Muscle of back (tissue), 11 donors: ENCODE data around the gene TMEM14C. TPM values are rescaled to one million over a fixed set of nuclear protein-coding genes. Genes with fewer than 3 reads are reported as not detected.
"Not testable (repeated sequence)": the region's sequence is repeated elsewhere in the genome, so short reads cannot be mapped to it uniquely, and the experiment has no call there.

ENCODE experiments used
- DNase-seq, 3 donors: peaks; one replicate each; pipeline versions ENCODE4 v3.0.0 to v3.0.0-alpha.2; 2013
- polyA plus RNA-seq, 10 donors: library from polyadenylated mRNA; unstranded; fragments of 120-200 nt; gene quantifications; one replicate each; pipeline ENCODE4 v1.2.1, GENCODE V29; 2013; ENCODE audit not compliant: insufficient read length in 10 of 10

Gene TMEM14C
- polyA plus RNA-seq, 10 donors, result 99.6 to 119 (median 106) TPM

DNA sequence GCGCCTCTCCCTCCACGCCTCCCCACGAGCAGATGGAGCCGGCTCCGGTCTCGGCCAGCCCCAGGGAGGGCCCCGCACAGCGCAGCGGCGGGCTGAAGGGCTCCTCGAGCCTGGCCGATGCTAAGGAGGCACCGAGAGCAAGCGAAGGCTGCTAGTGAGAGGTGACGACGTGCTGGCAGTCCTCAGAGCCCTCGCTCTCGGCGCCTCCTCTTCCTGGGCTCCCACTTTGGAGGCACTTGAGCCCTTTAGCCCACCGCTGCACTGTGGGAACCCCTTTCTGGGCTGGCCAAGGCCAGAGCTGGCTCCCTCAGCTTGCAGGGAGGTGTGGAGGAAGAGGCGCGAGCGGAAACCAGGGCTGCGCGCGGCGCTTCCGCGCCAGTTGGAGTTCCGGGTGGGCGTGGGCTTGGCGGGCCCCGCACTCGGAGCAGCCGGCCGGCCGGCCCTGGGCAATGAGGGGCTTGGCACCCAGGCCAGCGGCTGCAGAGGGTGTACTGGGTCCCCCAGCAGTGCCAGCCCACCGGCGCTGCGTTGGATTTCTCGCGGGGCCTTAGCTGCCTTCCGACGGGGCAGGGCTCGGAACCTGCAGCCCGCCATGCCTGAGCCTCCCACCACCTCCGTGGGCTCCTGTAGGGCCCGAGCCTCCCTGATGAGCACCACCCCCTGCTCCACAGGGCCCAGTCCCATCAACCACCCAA lies 2.5 kb upstream of the TMEM14C start:
- peak; percentile 33 to 82 (median 49) for DNase-seq

DNA sequence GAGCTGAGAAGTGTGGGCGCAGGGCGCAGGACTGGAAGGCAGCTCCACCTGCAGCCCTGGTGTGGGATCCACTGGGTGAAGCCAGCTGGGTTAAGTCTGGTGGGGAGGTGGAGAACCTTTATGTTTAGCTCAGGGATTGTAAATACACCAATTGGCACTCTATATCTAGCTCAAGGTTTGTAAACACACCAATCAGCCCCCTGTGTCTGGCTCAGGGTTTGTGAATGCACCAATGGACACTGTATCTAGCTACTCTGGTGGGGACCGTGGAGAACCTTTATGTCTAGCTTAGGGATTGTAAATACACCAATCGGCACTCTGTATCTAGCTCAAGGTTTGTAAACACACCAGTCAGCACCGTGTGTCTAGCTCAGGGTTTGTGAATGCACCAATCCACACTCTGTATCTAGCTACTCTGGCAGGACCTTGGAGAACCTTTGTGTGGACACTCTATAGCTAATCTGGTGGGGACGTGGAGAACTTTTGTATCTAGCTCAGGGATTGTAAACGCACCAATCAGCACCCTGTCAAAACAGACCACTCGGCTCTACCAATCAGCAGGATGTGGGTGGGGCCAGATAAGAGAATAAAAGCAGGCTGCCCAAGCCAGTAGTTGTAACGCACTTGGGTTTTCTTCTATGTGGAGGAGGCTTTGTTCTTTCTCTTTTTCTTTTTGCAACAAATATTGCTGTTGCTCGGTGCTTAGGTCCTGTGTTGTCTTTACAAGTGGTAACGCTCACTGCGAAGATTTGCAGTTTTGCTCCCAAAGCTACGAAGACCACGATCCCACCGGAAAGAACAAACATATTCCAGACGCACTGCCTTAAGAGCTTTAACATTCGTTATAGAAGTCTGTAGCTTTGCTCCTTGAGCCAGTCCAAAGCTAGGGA lies 1.7 kb upstream of the TMEM14C start:
- DNase-seq, result not testable (repeated sequence)

DNA sequence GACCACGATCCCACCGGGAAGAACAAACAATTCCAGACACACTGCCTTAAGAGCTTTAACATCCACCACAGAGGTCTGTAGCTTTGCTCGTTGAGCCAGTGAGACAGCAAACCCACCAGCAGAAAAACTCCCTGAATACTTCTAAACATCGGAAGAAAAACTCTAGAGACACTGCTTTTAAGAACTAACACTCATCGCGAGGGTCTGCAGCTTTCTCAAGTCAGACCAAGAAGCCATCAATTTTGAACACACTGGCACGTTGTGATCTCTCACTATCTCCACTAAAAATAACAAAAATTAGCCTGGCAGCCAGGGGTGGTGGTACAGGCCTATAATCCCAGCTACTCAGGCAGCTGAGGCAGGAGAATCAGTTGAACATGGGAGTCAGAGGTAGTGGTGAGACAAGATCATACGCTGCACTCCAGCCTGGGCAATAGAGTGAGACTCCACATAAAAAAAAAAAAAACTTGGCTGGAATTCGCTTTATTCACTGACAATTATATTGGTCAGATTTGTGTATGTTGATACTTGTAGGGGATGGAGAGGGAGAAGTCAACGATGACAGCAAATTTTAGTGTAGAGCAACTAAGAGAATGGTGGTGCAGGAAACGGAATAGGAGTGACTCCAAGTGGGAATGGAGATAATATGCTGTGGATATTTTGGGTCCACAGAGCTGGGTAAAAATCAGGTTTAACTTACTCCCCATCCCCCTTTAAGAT lies 860 bp upstream of the TMEM14C start:
- DNase-seq, result no peak

DNA sequence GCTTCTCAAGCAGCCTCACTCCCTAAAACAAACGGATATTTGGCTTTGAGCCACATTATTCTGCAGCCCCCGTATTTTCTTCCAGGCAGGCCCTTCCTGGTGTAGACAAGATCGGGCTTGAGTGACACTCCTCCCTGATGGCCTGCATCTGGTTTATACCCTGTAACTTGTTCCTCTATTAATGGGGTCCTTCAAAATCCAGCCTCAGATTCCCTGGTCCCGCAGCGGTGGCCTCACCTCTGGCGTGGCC lies 375 bp upstream of the TMEM14C start:
- no peak for DNase-seq

DNA sequence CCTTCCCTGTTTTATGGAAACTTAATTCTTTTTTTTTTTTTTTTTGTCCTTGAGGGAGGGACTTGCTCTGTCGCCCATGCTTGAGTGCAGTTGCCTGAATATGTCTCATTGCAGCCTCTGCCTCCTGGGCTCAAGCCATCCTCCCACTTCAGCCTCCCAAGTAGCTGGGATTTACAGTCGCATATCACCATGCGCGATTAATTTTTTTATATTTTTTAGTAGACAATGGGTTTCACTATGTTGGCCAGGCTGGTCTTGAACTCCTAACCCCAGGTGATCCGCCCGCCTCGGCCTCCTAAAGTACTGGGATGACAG lies 654 bp downstream of the TMEM14C start:
- DNase-seq, result no peak

DNA sequence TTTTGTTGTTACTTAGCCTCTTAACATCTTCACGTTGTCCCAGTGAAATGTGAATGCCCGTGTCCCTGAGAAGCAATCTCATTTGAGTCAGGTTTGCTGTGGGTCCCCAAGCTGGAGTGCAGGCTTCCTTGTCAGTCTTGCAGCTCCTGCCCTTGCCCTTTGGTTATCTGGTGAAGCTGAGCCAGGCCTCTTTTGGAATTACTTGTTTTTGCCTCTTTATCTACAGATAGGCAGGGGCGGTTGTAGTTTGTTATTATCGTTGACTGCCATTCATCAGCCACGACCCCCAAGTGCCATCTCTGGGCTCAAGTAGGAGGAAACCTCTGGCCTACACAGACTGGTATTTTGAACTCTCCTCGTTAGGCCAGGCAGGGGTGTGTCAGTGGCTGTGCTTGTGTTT lies 2.2 kb downstream of the TMEM14C start:
- no peak for DNase-seq

DNA sequence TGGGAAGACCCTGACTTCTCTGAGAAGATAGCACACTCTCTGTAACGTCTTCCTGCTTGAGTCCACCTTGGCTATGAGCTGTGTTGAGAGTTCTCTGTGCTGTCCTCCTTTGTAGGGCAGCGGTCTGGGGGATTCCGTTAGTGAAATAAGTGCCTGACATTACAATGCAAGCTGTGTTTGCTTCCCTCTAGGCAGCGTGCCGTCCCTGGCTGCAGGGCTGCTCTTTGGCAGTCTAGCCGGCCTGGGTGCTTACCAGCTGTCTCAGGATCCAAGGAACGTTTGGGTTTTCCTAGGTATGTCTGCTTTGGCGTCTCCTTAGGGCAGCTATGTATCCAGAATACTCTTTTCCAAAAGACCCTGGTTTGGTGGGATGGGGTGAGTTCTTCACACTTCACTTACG lies 2.8 kb downstream of the TMEM14C start:
- no peak for DNase-seq

DNA sequence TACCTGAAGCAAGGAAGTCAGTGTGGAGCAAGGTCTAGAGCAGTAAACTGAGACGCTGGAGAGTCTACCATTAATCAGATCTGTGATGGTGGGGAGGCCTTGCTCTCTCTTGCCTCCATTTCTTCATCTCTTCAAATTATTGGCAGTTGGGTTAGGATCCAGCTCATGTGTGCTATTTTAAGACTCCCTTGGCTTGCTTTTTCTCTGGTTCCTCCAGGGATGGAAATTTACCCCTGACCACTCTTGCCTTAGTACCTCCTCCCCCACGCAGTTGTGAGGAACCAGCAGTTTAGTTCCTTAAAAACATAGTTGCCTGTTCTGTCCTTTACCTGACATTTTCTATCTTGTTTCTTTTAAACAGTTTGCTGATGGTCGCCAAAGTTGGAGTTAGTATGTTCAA lies 7.4 kb downstream of the TMEM14C start:
- DNase-seq, result no peak

DNA sequence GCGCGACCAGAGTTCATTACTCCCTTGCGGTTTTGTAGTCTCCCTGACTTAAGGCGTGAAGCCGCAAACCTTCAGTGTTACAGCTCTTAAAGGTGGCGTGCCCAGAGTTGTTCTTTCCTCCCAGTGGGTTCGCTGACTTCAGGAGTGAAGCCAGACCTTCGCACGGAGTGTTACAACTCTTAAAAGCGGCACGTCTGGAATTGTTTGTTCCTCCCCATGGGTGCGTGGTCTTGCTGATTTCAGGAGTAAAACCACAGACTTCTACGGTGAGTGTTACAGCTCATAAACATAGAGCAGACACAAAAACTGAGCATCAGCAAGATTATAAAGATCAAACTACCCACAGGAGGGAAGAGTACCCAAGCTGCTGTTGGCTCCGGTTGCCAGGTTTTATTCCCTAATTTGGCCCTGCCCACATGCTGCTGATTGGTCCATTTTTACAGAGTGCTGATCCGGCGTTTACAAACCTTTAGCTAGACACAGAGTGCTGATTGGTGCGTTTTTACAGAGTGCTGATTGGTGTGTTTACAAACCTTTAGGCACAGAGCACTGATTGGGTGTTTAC lies 10.4 kb downstream of the TMEM14C start:
- DNase-seq, result no peak

DNA sequence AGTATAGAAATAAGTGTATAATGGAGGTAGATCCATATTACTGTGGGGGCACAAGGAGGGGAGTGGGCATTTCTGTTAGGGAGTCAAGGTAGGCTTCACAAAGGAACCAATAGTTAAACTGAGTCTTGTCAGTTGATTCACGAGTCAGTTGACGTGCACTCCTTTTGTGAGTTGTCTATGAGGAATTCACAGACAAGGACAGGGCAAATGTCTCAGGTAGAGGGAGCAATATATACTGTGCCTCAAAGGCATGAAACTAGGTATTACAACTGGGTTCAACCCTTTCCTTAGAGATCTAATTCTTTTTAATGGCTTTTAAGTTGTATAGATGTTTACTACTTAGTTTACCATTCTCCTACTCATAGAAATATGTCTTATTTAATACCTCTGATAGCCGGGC lies 11.0 kb downstream of the TMEM14C start:
- no peak for DNase-seq

DNA sequence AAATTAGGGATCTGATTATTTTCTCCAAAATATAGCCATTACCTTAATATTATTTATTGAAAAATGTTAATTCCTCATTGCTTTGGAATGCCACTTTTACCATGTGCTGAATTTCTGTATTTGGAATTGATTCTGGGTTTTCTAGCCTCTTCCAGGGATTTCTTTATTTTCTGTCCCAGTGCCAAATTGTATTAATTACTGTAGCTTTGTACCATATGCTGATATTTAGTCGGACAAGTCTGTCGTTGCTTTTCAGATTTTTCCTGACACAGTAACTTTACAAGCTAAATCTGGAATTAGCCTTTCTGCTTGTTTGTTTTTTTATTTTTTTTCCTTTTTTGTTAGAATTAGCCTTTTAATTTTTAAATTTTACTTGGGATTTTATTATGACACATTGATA lies 13.9 kb downstream of the TMEM14C start:
- no peak for DNase-seq

DNA sequence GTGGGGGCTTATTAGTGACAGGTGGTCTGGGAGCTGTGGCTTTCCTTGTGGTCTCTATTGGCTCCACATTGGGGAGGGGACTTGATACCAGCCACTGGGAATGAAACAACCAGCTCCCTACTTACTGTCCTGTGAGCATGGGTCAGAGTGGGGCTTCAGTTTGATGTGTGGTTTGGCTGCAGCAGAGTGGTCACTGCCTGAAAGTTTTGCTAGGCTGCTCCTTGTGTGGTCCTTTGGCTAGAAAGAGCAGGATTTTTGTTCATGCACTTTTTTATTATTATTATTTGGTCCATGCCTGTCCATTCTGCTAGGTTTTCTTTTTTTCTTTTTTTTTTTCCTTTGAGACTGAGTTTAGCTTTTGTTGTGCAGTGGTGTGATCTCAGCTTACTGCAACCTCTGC lies 17.2 kb downstream of the TMEM14C start:
- DNase-seq, result no peak

DNA sequence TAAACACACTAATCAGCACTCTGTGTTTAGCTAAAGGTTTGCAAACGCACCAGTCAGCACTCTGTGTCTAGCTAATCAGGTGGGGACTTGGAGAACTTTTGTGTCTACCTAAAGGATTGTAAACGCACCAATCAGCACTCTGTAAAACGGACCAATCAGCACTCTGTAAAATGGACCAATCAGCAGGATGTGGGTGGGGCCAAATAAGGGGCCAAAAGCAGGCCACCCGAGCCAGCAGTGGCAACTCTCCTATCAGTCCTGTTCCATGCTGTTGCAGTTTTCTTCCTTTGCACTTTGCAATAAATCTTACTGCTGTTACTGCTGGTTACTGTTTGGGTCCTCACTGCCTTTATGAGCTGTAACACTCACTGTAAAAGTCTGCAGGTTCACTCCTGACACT lies 18.8 kb downstream of the TMEM14C start:
- not testable (repeated sequence) for DNase-seq

DNA sequence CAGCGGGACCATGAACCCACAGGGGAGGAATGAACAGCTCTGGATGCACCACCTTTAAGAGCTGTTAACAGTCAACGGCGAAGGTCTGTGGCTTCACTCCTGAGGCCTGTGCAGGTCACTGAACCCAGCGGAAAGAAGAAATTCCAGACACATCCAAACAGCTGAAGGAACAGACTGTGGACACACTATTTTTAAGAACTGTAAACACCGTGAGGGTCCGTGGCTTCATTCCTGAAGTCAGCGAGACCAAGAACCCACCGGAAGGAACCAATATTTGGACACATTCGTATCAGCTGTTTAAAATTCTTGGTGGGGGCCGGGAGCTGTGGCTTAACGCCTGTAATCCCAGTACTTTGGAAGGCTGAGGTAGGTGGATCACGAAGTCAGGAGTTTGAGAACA lies 19.4 kb downstream of the TMEM14C start:
- no peak for DNase-seq

DNA sequence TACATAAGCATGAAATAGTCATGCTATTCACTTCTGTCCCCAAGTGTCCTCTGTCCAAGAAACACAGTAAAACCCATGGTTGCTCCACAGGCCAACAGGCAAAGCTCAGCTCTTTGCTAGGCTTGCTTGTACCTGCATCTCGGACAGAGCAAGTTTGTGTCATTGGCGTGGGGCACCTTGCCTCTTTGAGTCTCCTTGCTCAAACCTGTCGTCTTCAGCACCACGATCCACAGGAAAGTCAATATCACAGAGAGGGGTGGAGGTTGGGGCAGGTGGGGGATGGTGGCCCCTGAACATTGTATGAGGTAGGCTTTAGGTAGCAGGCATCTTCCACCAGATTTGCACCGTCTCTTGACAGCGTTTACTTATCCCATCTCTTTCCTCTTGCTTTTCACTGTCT lies 20.6 kb downstream of the TMEM14C start:
- DNase-seq, result no peak

DNA sequence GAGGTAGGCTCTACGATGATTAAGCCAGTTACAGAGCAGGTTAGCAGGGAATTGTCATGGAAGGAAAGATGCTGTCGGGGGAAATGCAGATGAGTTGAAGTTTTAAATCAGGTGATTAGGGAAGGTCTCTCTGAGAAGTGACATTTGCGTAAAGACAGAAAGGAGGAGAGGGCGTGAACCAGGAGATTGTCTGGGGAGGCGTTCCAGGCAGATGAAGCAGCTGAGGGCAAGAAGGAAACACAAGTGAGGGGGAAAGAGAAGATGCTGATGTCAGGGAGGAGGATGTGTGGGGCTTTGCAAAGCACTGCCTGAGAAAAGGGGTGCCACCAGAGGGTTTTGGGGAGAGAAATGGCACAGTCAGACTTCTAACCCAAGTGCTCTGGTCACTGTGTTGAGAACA lies 22.2 kb downstream of the TMEM14C start:
- no peak for DNase-seq

DNA sequence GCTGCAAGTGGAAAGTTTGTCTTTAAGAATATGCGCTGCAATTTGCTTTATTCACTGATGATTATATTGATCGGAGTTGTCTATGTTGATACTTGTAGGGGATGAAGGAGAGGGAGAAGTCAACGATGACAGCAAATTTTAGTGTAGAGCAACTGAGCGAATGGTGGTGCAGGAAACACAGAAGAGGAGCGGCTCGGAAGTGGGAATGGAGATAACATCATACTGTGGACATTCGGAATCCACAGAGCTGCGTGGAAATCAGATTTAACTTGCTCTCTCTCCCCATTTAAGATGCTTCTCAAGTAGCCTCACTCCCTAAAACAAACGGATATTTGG lies 24.0 kb downstream of the TMEM14C start:
- DNase-seq, result no peak

DNA sequence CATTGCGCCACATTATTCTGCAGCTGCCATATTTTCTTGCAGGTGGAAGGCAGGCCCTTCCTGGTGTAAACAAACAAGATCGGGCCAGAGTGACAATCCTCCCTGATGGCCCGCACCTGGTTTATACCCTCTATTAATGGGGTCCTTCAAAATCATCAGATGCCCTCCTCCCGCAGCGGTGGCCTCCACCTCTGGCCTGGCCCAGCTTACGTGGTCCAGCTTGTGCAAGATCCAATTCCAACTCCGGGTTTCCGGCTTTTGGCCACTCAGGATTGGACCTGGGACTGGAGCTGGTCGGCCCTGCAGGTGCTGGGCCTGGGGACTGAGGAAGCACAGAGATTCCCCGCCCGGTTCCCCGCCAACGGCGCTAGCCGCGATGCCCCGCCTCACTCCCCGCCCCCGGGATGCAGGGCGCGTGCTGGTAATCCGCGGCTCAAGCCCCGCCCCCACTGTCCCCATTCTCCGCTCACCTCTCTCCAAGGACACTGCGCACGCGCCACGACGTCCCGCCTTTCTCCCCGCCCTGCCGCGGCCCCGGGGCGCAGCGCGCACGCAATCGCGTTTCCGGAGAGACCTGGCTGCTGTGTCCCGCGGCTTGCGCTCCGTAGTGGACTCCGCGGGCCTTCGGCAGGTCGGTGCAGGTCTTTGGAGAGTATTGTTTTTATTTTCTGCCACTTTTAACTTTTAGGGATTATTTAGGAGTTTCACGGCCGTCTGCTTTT lies 24.5 kb downstream of the TMEM14C start, which contains the start of gene TMEM14B:
TMEM14B (plus strand) TSS at position 555 of the 722 bp plus-strand sequence. CDS start 1,441 bp downstream, outside the sequence.
- DNase-seq, result peak; percentile 97 to 99 (median 99)

DNA sequence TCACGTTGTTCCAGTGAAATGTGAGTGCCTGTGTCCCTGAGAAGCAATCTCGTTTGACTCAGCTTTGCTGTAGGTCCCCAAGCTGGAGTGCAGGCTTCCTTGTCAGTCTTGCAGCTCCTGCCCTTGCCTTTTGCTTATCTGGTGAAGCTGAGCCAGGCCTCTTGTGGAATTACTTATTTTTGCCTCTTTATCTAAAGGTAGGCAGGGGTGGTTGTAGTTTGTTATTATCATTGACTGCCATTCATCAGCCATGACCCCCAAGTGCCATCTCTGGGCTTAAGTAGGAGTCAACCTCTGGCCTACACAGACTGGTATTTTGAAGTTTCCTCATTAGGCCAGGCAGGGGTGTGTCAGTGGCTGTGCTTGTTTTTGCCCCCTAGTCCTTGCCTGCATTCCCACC lies 26.9 kb downstream of the TMEM14C start:
- DNase-seq, result no peak

DNA sequence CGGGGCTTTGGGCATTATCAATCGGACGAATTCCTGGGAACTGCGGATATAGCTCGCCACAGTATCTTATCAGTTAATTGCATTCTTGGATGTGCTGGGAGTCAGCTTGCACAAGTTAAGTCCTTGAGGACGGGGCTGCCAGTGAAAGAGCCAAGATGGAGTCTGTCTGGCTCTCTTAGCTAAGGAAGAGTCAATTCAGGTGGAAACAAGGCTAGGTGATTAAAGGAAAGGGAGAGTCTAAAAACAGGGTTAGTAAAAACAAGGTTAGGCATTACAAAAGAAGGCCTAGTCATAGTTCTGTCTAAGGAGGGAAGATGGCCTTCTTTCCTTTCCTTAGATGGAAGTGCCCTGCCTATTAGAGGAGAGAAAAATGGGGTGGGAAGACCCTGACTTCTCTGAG lies 27.7 kb downstream of the TMEM14C start:
- DNase-seq, result not testable (repeated sequence)

DNA sequence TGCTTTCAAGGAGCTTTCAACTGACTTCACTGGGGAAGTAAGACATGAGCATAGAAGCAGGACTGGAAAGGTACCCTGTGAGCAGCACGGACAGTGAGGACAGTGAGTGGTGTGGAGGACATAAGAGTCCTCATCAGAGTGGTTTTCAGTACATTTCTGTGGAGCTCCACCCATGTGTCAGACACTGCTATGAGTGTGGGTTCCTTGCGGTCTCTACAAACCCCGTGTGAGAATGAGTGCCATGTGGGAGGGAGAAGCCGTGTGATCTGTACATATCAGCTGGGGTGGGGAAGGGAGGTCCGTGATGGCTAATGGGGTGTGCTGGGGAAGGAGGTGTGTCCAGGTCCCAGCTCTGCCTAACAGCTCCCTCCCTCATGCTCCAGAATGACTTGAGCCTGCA lies 28.9 kb downstream of the TMEM14C start:
- DNase-seq, result not testable (repeated sequence)

DNA sequence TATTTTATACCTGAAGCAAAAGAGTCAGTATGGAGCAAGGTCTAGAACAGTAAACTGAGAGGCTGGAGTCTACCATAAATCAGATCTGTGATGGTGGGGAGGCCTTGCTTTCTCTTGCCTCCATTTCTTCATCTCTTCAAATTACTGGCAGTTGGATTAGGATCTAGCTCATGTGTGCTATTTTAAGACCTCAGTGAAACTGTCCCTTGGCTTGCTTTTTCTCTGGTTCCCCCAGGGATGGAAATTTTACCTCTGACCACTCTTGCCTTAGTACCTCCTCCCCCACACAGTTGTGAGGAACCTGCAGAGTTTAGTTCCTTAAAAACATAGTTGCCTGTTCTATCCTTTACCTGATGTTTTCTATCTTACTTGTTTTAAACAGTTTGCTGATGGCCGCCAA lies 33.2 kb downstream of the TMEM14C start:
- no peak for DNase-seq
